A549 (cell line): ENCODE data around the gene IFFO2.

ENCODE experiments used
- FOSL2 ChIP-seq, 2 experiments: fragments of 450-650 bp in 1 of 2; fragments of >200 bp in 1 of 2; sonication (Bioruptor Twin) in 1 of 2; formaldehyde crosslinking; IDR thresholded peaks; 2 replicates each; pipeline versions ENCODE4 v1.5.0 to v1.6.1; 2016 to 2020; ENCODE audit warnings: mild to moderate bottlenecking in 1 of 2, moderate library complexity in 1 of 2
- MAFK ChIP-seq: fragments of 450-650 bp; IDR thresholded peaks from 2 replicates; pipeline ENCODE4 v1.6.1; 2014; ENCODE audit not compliant: partially characterized antibody
- MYC ChIP-seq: IDR thresholded peaks from 2 replicates; pipeline ENCODE4 v1.6.1; 2012; ENCODE audit warnings: mild to moderate bottlenecking, inconsistent platforms, low read length, improper control_type of control experiment, borderline replicate concordance
- POLR2A ChIP-seq: IDR thresholded peaks from 2 replicates; pipeline ENCODE4 v1.6.1; 2012; ENCODE audit warnings: mild to moderate bottlenecking, low read length
- RARB ChIP-seq: fragments of 250-450 bp; sonication (Bioruptor Pico); IDR thresholded peaks from 2 replicates; pipeline ENCODE4 v1.8.0; 2021; ENCODE audit warnings: mild to moderate bottlenecking, moderate library complexity
- RFX5 ChIP-seq: fragments of 450-650 bp; IDR thresholded peaks from 2 replicates; pipeline ENCODE4 v1.7.1; 2014; ENCODE audit warnings: antibody characterized with exemption, mild to moderate bottlenecking, moderate library complexity
- TF ChIP-seq, protein P1 (sequence below): fragments of >200 bp; sonication (Bioruptor Twin); formaldehyde crosslinking; IDR thresholded peaks from 3 replicates; pipeline ENCODE4 v1.5.1; 2016
- TF ChIP-seq, protein P2 (sequence below): IDR thresholded peaks from 2 replicates; pipeline ENCODE4 v1.6.1; 2012
- TF ChIP-seq, protein P3 (sequence below): fragments of 150-350 bp; IDR thresholded peaks from 2 replicates; pipeline ENCODE4 v1.6.1; 2014; ENCODE audit warnings: low read depth, mild to moderate bottlenecking, low read length
- TF ChIP-seq, protein P4 (sequence below): fragments of >200 bp; sonication (Bioruptor Twin); formaldehyde crosslinking; IDR thresholded peaks from 3 replicates; pipeline ENCODE4 v1.6.1; 2016
- TF ChIP-seq, protein P5 (sequence below): fragments of 250-450 bp; sonication (Bioruptor Pico); IDR thresholded peaks from 2 replicates; pipeline ENCODE4 v1.5.0; 2021; ENCODE audit warnings: mild to moderate bottlenecking, moderate library complexity, borderline replicate concordance

DNA sequence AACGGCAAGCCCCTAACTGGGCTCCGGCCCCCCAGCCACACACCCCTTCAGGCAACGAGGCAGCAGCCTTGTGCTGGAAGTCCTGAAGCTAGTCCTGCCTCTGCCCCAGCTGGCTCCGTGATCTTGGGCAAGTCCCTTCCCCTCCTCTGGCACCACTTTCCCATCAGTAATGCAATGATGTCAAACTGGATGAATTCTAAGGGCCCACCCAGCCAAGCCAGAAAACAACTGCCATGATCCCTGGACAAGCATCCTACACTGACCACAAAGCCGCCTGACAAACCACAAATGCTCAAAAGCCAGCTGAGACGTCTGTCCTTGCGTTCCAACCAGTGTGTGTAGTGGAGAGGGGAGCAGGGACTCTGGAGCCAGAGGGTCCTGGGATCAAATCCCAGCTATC is 26.8 kb downstream of the IFFO2 start:
- TF ChIP-seq, protein P1, sequence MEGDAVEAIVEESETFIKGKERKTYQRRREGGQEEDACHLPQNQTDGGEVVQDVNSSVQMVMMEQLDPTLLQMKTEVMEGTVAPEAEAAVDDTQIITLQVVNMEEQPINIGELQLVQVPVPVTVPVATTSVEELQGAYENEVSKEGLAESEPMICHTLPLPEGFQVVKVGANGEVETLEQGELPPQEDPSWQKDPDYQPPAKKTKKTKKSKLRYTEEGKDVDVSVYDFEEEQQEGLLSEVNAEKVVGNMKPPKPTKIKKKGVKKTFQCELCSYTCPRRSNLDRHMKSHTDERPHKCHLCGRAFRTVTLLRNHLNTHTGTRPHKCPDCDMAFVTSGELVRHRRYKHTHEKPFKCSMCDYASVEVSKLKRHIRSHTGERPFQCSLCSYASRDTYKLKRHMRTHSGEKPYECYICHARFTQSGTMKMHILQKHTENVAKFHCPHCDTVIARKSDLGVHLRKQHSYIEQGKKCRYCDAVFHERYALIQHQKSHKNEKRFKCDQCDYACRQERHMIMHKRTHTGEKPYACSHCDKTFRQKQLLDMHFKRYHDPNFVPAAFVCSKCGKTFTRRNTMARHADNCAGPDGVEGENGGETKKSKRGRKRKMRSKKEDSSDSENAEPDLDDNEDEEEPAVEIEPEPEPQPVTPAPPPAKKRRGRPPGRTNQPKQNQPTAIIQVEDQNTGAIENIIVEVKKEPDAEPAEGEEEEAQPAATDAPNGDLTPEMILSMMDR: no peak
- TF ChIP-seq MYC (no peak), MAFK (no peak), RARB (CRISPR knock-in tag) (no peak), RFX5 (no peak), FOSL2 (IDR thresholded peaks at IDR 0.05) (no peak), FOSL2 (CRISPR knock-in tag; IDR thresholded peaks at IDR 0.05) (no peak), POLR2A (no peak)
- TF ChIP-seq, protein P2, sequence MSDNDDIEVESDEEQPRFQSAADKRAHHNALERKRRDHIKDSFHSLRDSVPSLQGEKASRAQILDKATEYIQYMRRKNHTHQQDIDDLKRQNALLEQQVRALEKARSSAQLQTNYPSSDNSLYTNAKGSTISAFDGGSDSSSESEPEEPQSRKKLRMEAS: no peak
- TF ChIP-seq, protein P3, sequence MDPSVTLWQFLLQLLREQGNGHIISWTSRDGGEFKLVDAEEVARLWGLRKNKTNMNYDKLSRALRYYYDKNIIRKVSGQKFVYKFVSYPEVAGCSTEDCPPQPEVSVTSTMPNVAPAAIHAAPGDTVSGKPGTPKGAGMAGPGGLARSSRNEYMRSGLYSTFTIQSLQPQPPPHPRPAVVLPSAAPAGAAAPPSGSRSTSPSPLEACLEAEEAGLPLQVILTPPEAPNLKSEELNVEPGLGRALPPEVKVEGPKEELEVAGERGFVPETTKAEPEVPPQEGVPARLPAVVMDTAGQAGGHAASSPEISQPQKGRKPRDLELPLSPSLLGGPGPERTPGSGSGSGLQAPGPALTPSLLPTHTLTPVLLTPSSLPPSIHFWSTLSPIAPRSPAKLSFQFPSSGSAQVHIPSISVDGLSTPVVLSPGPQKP: no peak
- TF ChIP-seq, protein P4, sequence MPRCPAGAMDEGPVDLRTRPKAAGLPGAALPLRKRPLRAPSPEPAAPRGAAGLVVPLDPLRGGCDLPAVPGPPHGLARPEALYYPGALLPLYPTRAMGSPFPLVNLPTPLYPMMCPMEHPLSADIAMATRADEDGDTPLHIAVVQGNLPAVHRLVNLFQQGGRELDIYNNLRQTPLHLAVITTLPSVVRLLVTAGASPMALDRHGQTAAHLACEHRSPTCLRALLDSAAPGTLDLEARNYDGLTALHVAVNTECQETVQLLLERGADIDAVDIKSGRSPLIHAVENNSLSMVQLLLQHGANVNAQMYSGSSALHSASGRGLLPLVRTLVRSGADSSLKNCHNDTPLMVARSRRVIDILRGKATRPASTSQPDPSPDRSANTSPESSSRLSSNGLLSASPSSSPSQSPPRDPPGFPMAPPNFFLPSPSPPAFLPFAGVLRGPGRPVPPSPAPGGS: no peak
- TF ChIP-seq, protein P5, sequence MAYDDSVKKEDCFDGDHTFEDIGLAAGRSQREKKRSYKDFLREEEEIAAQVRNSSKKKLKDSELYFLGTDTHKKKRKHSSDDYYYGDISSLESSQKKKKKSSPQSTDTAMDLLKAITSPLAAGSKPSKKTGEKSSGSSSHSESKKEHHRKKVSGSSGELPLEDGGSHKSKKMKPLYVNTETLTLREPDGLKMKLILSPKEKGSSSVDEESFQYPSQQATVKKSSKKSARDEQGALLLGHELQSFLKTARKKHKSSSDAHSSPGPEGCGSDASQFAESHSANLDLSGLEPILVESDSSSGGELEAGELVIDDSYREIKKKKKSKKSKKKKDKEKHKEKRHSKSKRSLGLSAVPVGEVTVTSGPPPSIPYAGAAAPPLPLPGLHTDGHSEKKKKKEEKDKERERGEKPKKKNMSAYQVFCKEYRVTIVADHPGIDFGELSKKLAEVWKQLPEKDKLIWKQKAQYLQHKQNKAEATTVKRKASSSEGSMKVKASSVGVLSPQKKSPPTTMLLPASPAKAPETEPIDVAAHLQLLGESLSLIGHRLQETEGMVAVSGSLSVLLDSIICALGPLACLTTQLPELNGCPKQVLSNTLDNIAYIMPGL (CRISPR knock-in tag): no peak
